ENCODE data around the gene RAB30. TPM values are rescaled to one million over a fixed set of nuclear protein-coding genes. Genes with fewer than 3 reads are reported as not detected.

The RAB30 gene
- total and polyA plus RNA-seq, 9 of the 15 experiments (the other 6 are each of a cell fraction or from before 2014, with no cell fraction given) = 0.29 to 1.3 (median 1.0) TPM

GRCh38 chr11:83071567-83072349 is at the start of gene RAB30 (continued):
- no peak for TF ChIP-seq MGA (IDR thresholded peaks at IDR 0.05)
- no peak for TF ChIP-seq WHSC1 (IDR thresholded peaks at IDR 0.05; ENCODE audit: low read length)
- peak; percentile 89; the same call in 1 of the 2 replicates for TF ChIP-seq ZNF12 (CRISPR knock-in tag; IDR thresholded peaks at IDR 0.05)
- 0 out of 2 replicates have a peak, but pooled peaks have one; percentile 34 for TF ChIP-seq THAP12 (CRISPR knock-in tag; IDR thresholded peaks at IDR 0.05)
- TF ChIP-seq CBFB (CRISPR knock-in tag; IDR thresholded peaks at IDR 0.05) = no peak
- TF ChIP-seq NR0B1 (IDR thresholded peaks at IDR 0.05; ENCODE audit: partially characterized antibody) = no peak
- TF ChIP-seq NRF1 (conservative IDR thresholded peaks at IDR 0.05 in 1 of 2, IDR thresholded peaks at IDR 0.05 in 1 of 2) = peak; percentile 92 to 93
- TF ChIP-seq ZNF316 (IDR thresholded peaks at IDR 0.05) = peak; percentile 5; the same call in 1 of the 2 replicates
- no peak for TF ChIP-seq MIER1 (IDR thresholded peaks at IDR 0.05; ENCODE audit: low read depth)
